ENCODE results near the gene TMEM219. TPM values are rescaled to one million over a fixed set of nuclear protein-coding genes. Genes with fewer than 3 reads are reported as not detected.

TMEM219 gene
- total and polyA plus RNA-seq, 12 donors: 100 to 300 (median 192) TPM

- peaks cover 21 to 36% of the 10 kb centered on the region in 2 donors for H3K4me1 ChIP-seq (replicated peaks in 1 of 2)
- no peaks in the 10 kb centered on the region for H3K9me3 ChIP-seq (replicated peaks in 1 of 3)
- H3K27ac ChIP-seq: peak overlapping the region in 2 of 5 donors; percentile 81 to 87
- no peak overlapping the region for H3K4me3 ChIP-seq
- TF ChIP-seq CTCF (IDR thresholded peaks at IDR 0.05): no peak
- no peak for TF ChIP-seq POLR2A (IDR thresholded peaks at IDR 0.05)
- peaks cover 0 to 38% of the 10 kb centered on the region in 2 donors for H3K36me3 ChIP-seq (replicated peaks in 1 of 2)
- intact Hi-C loops (cut with DNase I): loop anchor here in 1 of 2 donors (5.0 kb wide), 1 partner anchor 45 kb away; the partner anchor contains the start of gene KCTD13
- no peak for DNase-seq
- 86 to 92% (median 88%) methylated on average over 1 of the region's 1 CpG for WGBS, 4 donors
- no peaks in the 10 kb centered on the region for H3K27me3 ChIP-seq
Measured at GRCh38 chr16:29972500-29972899, 10.6 kb downstream of the TMEM219 start.

- H3K27ac ChIP-seq: peak overlapping the region in 2 of 5 donors; percentile 81 to 87
- H3K4me1 ChIP-seq (replicated peaks in 1 of 2): peaks cover 21 to 39% of the 10 kb centered on the region in 2 donors
- peaks cover 0 to 41% of the 10 kb centered on the region in 2 donors for H3K36me3 ChIP-seq (replicated peaks in 1 of 2)
- 47 to 53% (median 49%) methylated on average over 6 of the region's 6 CpGs for WGBS, 4 donors
- intact Hi-C loops (cut with DNase I): loop anchor here in 1 of 2 donors (5.0 kb wide), 1 partner anchor 46 kb away; the partner anchor contains the start of gene KCTD13
- TF ChIP-seq POLR2A (IDR thresholded peaks at IDR 0.05) (no peak), CTCF (IDR thresholded peaks at IDR 0.05) (no peak)
- peak overlapping the region in 1 of 4 donors; percentile 68 for H3K4me3 ChIP-seq
- H3K9me3 ChIP-seq (replicated peaks in 1 of 3): no peaks in the 10 kb centered on the region
- no peak for DNase-seq
- H3K27me3 ChIP-seq: no peaks in the 10 kb centered on the region
Measured at GRCh38 chr16:29972992-29973383, 11.1 kb downstream of the TMEM219 start.

- Histone ChIP-seq H3K4me3 (peak within 1 kb of the TSS; percentile 54 to 87 (median 70)), H3K27ac (peak within 1 kb of the TSS; percentile 23 to 87 (median 81)), H3K36me3 (replicated peaks in 1 of 2) (peaks cover 0 to 41% of the 10 kb centered on the region in 2 donors), H3K4me1 (replicated peaks in 1 of 2) (peaks cover 21 to 39% of the 10 kb centered on the region in 2 donors), H3K27me3 (no peaks in the 10 kb centered on the region), H3K9me3 (replicated peaks in 1 of 3) (no peaks in the 10 kb centered on the region)
- intact Hi-C loops (cut with DNase I): loop anchor here in 1 of 2 donors (5.0 kb wide), 1 partner anchor 46 kb away; the partner anchor contains the start of gene KCTD13
- peak; percentile 98 to 99 (median 99) for DNase-seq
- 2 to 5% (median 4%) methylated on average over 32 to 75 of the region's 75 CpGs for WGBS, 4 donors
- TF ChIP-seq CTCF (IDR thresholded peaks at IDR 0.05) (no peak), POLR2A (IDR thresholded peaks at IDR 0.05) (peak; percentile 42 to 72)
Measured at GRCh38 chr16:29973384-29974246, 11.7 kb downstream of the TMEM219 start, which contains the start of gene TAOK2. Gene TAOK2 (plus strand): TSS chr16:29973868. CDS start chr16:29977773, 3,905 bp downstream.
